ENCODE results near the gene ABHD2.
"Not testable (repeated sequence)": the region's sequence is repeated elsewhere in the genome, so short reads cannot be mapped to it uniquely, and the experiment has no call there.

The ABHD2 gene

GRCh38 chr15:89087830-89088604, at the start of gene ABHD2:
Gene ABHD2 (plus strand): TSS chr15:89088456. CDS start chr15:89116328, 27,872 bp downstream.
- peak; percentile 99 for DNase-seq

DNA sequence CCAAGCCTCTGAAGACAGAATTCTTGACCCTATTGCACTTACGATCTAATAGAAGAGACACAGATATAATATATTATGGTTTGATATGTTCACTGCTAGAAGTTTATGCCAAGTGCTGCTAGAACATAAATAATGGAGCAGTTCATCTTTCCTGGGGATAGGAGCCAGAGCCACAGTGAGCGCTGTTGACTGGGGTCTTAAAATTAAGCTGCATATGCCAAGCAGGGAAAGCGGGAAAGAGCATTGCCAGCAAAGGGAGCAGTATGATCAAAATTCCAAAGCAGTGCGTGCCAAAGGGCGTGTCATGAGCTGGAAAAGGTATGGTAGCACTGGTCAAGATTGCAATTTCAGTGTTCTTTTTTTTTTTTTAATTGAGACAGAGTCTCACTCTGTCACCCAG, 49.1 kb upstream of the ABHD2 start:
- no peak for DNase-seq

- no peak for DNase-seq
Observed at GRCh38 chr15:89041507-89041906, 46.7 kb upstream of the ABHD2 start.

GRCh38 chr15:89042387-89042786, 45.9 kb upstream of the ABHD2 start:
- DNase-seq = no peak

GRCh38 chr15:89043031-89044002, 44.9 kb upstream of the ABHD2 start:
- DNase-seq = no peak

GRCh38 chr15:89049016-89049666, 39.1 kb upstream of the ABHD2 start:
- DNase-seq = not testable (repeated sequence)

GRCh38 chr15:89051875-89052274, 36.4 kb upstream of the ABHD2 start:
- no peak for DNase-seq

GRCh38 chr15:89052474-89052873, 35.8 kb upstream of the ABHD2 start:
- DNase-seq = peak; percentile 28

GRCh38 chr15:89054873-89055272, 33.4 kb upstream of the ABHD2 start:
- DNase-seq = no peak

GRCh38 chr15:89057506-89058133, 30.6 kb upstream of the ABHD2 start:
- peak; percentile 12 for DNase-seq

DNA sequence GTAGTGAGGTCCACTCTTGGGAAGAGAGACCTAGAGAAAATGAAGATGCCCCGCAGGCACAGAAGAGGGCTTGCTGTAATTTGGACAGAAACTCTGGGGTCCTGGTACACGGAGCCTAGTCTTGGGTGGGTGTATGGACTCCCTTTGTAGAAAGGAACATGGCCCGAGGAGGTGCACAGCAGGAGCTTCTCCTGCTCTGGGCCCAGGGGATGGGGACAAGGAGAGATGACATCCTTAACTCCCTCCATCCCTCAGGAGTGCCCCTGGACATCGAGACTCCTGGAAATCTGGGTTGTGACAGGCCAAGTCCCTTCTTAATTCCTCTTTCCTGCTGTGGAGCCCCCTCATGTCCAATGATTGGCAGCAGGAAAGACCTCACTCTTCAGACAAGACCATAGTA, 29.9 kb upstream of the ABHD2 start:
- no peak for DNase-seq

DNA sequence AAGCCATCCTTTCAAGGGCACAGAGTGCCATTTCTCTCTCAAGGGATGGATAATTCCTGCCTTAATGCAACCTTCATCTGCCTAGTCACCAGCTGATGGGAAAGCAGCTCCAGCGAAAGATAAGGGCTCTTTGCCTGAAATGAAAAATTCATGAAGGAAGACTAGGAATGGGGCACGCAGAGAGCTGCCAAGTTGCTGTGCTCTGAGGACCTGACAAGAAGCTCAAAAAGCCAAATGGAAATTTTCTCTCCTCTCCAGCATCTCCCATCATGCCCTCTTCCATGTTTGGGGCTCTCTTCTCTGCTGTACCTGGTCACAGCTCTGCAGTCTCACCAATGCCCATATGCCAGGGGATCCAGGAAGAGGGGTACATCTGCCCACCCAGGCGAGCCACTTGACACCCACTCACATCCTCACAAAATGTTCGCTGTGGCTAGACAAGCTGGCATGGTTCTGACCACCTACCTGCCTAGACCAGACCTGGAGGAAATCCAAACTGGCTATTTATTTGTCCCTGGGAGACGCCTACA, 29.3 kb upstream of the ABHD2 start:
- no peak for DNase-seq

- no peak for DNase-seq
Observed at GRCh38 chr15:89066280-89066679, 22.0 kb upstream of the ABHD2 start.

GRCh38 chr15:89067751-89068150, 20.5 kb upstream of the ABHD2 start:
- DNase-seq = no peak

DNA sequence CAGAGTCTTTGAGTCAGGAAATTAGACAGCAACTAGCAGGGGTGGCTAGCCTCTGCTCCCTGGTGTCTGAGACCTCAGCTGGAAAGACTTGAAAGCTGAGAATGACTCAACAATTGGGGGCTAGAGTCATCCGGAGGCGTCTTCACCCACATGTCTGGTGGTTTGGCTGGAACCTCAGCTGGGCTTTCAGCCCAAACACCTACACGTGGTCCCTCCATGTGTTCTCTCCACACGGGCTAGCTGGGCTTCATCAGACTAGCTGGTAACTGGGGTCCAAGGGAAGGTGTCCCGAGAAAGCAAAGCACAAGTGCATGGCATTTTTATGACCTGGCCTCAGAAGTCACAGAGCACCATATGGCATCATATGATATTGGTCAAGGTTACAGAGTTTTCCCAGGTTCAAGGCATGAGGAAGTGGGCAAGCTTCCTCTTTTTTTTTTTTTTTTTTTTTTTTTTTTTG, 19.9 kb upstream of the ABHD2 start:
- DNase-seq = peak; percentile 96

DNA sequence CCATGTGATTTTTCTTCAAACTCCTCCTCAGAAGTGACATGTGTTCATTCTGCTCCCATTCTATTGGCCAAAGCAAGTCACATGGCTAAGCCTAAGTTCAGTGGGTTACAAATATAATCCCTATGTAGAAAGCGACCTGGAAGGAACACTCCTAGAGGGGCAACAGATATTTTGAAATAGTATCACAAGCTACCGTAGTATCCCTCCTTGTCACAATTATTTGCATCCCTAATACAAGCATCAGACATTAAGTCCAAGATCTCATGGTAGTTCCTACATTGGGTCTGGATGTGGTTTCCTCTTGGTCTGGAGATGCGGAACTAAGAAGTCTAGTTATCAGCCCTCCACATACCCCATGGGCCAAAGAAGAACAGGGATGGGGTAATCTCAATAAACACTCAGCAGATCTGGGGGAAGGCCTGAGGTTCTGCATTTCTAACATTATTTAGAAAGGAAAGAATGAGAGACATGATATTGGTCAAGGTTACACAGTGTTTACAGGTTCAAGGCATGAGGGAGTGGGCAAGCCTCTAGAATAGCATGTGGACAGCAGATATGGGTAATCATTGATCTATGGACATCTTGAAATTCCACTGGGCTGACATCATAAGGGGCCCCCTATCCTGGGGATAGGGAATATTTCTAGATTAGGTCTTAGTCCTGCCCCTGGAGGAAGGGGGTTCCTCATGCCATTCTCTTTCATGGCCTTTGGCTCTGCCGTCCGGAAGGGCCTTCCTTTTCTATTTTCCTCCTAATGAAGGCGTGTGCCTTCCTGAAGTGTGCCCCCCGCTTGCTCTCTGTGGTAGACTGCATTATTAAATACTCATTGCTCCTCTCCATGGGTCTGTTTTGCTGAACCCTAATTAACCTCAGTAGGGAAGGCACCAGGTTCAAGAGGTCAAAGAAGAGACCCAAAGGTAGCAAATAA, 17.8 kb upstream of the ABHD2 start:
- peak; percentile 92 for DNase-seq

DNA sequence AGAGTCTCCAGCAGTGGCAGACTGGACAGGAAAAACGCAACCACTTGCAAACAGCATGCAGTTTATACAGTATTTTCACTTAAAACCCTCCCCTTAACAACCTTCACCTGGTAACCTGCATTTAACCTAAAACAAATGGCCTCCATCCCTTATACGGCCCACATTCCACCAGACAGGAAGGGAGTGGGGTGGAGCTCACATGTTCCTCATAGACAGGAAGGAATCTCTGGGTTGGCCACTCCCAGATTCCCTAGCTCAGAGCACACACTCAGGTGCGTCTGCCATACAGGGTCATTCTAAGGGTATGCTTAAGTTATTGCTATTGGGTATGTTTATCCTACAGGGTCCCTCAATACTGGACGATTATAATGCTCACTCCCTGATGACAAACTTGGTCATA, 16.8 kb upstream of the ABHD2 start:
- DNase-seq = no peak

DNA sequence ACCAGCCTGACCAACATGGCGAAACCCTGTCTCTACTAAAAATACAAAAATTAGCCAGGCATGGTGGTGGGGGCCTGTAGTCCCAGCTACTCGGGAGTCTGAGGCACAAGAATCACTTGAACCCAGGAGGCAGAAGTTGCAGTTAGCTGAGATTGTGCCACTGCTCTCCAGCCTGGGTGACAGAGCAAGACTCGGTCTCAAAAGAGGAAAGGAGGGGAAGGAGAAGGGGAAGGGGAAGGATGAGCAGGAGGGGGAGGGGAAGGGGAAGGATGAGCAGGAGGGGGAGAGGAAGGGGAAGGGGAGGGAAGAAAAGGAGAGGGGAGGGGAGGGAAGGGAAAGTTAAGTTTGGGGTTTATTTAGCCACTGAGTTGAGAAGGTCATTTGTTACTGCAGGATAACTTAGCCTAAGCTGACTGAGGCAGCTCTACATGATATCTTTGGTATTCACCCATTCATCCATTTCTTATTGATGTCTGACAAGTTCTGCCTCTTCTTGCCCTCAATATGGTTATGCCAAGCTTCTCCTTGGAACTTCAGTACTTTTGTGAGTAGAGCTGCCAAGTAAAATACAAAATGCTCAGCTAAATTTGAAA, 15.9 kb upstream of the ABHD2 start:
- DNase-seq = no peak

- DNase-seq = peak; percentile 45
Observed at GRCh38 chr15:89074402-89075012, 13.7 kb upstream of the ABHD2 start.

DNA sequence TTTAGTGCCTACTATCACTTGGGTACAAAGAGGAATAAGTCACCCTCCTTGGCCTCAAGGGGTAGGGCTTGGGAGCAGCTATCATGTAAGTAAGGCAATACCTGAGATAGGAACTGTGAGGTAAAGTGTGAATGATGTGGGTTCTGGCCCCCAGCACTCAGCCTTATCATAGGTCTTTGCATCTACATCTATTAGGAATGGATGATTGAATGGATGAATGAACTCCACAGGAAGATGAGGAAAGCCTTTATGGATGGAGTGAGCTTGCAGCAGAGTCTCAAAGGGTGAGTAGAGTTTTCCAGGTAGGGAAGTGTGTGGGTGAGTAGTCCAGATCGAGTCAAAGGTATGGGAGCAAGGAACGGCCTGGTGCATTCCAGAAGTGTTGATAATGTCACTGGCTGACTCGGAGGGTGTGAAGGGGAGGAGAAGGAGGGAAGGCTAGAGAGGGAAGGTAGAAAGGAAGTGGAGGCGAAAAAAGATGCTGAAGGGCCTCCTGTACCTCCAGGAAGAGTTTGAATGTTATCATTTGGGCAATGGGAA, 13.1 kb upstream of the ABHD2 start:
- DNase-seq = no peak
